ENCODE data around the gene FBXL16. TPM values are rescaled to one million over a fixed set of nuclear protein-coding genes. Genes with fewer than 3 reads are reported as not detected.
A peak's percentile ranks its signal among the peaks of the same experiment; 100 is the strongest.

The FBXL16 gene
- total RNA-seq, 1 experiment from 2014 or later: 1.8 TPM

- Histone ChIP-seq H3K27ac (no peak overlapping the region), H3K36me3 (peaks cover 20% of the 10 kb centered on the region), H3K9me3 (replicated peaks) (no peaks in the 10 kb centered on the region), H3K4me3 (no peak overlapping the region), H3K4me1 (peaks cover 10% of the 10 kb centered on the region), H3K27me3 (no peaks in the 10 kb centered on the region)
- DNase-seq: no peak
Observed at GRCh38 chr16:684961-685696, 20.5 kb downstream of the FBXL16 start.

GRCh38 chr16:684071-684794 is 21.4 kb downstream of the FBXL16 start, which contains the start of gene JMJD8:
JMJD8 (minus strand) TSS chr16:684334; CDS start chr16:684319, 15 bp downstream.
- H3K27ac ChIP-seq: no peak within 1 kb of the TSS
- H3K27me3 ChIP-seq: no peaks in the 10 kb centered on the region
- no peaks in the 10 kb centered on the region for H3K9me3 ChIP-seq (replicated peaks)
- H3K36me3 ChIP-seq: peaks cover 20% of the 10 kb centered on the region
- DNase-seq: peak; percentile 96 to 97
- H3K4me3 ChIP-seq: peak within 1 kb of the TSS; percentile 56
- H3K4me1 ChIP-seq: peaks cover 10% of the 10 kb centered on the region

GRCh38 chr16:683396-684070 is 22.1 kb downstream of the FBXL16 start:
- peaks cover 20% of the 10 kb centered on the region for H3K36me3 ChIP-seq
- H3K4me1 ChIP-seq: peaks cover 17% of the 10 kb centered on the region
- no peak for DNase-seq
- no peaks in the 10 kb centered on the region for H3K9me3 ChIP-seq (replicated peaks)
- H3K27ac ChIP-seq: no peak overlapping the region
- peak overlapping the region; percentile 56 for H3K4me3 ChIP-seq
- no peaks in the 10 kb centered on the region for H3K27me3 ChIP-seq

GRCh38 chr16:682493-683395 is 22.9 kb downstream of the FBXL16 start:
- H3K27me3 ChIP-seq: no peaks in the 10 kb centered on the region
- DNase-seq: no peak
- no peak overlapping the region for H3K27ac ChIP-seq
- H3K36me3 ChIP-seq: peaks cover 20% of the 10 kb centered on the region
- no peaks in the 10 kb centered on the region for H3K9me3 ChIP-seq (replicated peaks)
- no peak overlapping the region; the same call in 1 of the 2 replicates for H3K4me3 ChIP-seq
- H3K4me1 ChIP-seq: peaks cover 20% of the 10 kb centered on the region

GRCh38 chr16:681746-682427 is 23.7 kb downstream of the FBXL16 start:
- DNase-seq: peak; percentile 52

GRCh38 chr16:680967-681745 is 24.4 kb downstream of the FBXL16 start:
- Histone ChIP-seq H3K9me3 (replicated peaks) (no peaks in the 10 kb centered on the region), H3K27ac (no peak overlapping the region), H3K36me3 (peaks cover 20% of the 10 kb centered on the region), H3K4me3 (peak overlapping the region; percentile 69), H3K4me1 (peaks cover 20% of the 10 kb centered on the region), H3K27me3 (no peaks in the 10 kb centered on the region)
- DNase-seq: no peak

More at GRCh38 chr16:681746-682427, 23.7 kb downstream of the FBXL16 start:
- Histone ChIP-seq H3K4me3 (peak overlapping the region; percentile 69; the same call in 1 of the 2 replicates), H3K27ac (no peak overlapping the region), H3K4me1 (peaks cover 20% of the 10 kb centered on the region), H3K36me3 (peaks cover 20% of the 10 kb centered on the region), H3K27me3 (no peaks in the 10 kb centered on the region), H3K9me3 (replicated peaks) (no peaks in the 10 kb centered on the region)

- no peak overlapping the region for H3K27ac ChIP-seq
Observed at GRCh38 chr16:680625-680945, 25.0 kb downstream of the FBXL16 start.

GRCh38 chr16:679814-680624 is 25.6 kb downstream of the FBXL16 start, which contains the start of gene STUB1:
STUB1 (plus strand) TSS chr16:680410; CDS start chr16:680526, 116 bp downstream.
- H3K27me3 ChIP-seq: no peaks in the 10 kb centered on the region
- no peaks in the 10 kb centered on the region for H3K9me3 ChIP-seq (replicated peaks)
- DNase-seq: peak; percentile 92 to 93
- H3K4me3 ChIP-seq: peak within 1 kb of the TSS; percentile 69
- H3K36me3 ChIP-seq: peaks cover 17% of the 10 kb centered on the region
- peak within 1 kb of the TSS; percentile 82 for H3K27ac ChIP-seq
- H3K4me1 ChIP-seq: peaks cover 20% of the 10 kb centered on the region

More at GRCh38 chr16:680625-680945, 25.0 kb downstream of the FBXL16 start:
- peak overlapping the region; percentile 69 for H3K4me3 ChIP-seq
- H3K27me3 ChIP-seq: no peaks in the 10 kb centered on the region
- H3K9me3 ChIP-seq (replicated peaks): no peaks in the 10 kb centered on the region
- peaks cover 20% of the 10 kb centered on the region for H3K4me1 ChIP-seq
- no peak for DNase-seq
- peaks cover 17% of the 10 kb centered on the region for H3K36me3 ChIP-seq

- peaks cover 20% of the 10 kb centered on the region for H3K36me3 ChIP-seq
- H3K27ac ChIP-seq: peak overlapping the region; percentile 82
- no peaks in the 10 kb centered on the region for H3K9me3 ChIP-seq (replicated peaks)
- H3K4me3 ChIP-seq: peak overlapping the region; percentile 65
- H3K27me3 ChIP-seq: no peaks in the 10 kb centered on the region
- peak; percentile 92 to 93 for DNase-seq
- peaks cover 20% of the 10 kb centered on the region for H3K4me1 ChIP-seq
Observed at GRCh38 chr16:678858-679813, 26.5 kb downstream of the FBXL16 start.

- no peak for DNase-seq
- Histone ChIP-seq H3K27ac (no peak overlapping the region), H3K36me3 (peaks cover 28% of the 10 kb centered on the region), H3K27me3 (no peaks in the 10 kb centered on the region), H3K4me3 (peak overlapping the region; percentile 65; the same call in 1 of the 2 replicates), H3K4me1 (peaks cover 20% of the 10 kb centered on the region), H3K9me3 (replicated peaks) (no peaks in the 10 kb centered on the region)
Observed at GRCh38 chr16:678209-678857, 27.3 kb downstream of the FBXL16 start.
